Fibroblast of the aortic adventitia (primary cell): ENCODE measurements around the gene RNU2-63P. TPM values are rescaled to one million over a fixed set of nuclear protein-coding genes. Genes with fewer than 3 reads are reported as not detected.
"Not testable (repeated sequence)": the region's sequence is repeated elsewhere in the genome, so short reads cannot be mapped to it uniquely, and the experiment has no call there.

Experiments
- DNase-seq: peaks from one replicate; pipeline ENCODE4 v3.0.0-alpha.2; 2010; ENCODE audit warnings: low read depth
- H3K4me3 ChIP-seq: 2 replicates; pipeline ENCODE4 v1.5.1; 2011; ENCODE audit warnings: low read depth, mild to moderate bottlenecking, control low read depth, low read length, moderate library complexity
- small RNA-seq: library from RNA; depleted of rRNA; stranded (forward); fragments of <200 nt; gene quantifications from one replicate; pipeline ENCODE3, GENCODE V24; 2012
- total RNA-seq: library from RNA; depleted of rRNA; stranded (reverse); fragments of >200 nt; gene quantifications from 2 replicates; pipeline ENCODE4 v1.2.3, GENCODE V29; 2012; ENCODE audit warnings: low replicate concordance
- TF ChIP-seq, protein P1 (sequence below): IDR thresholded peaks from 2 replicates; pipeline ENCODE4 v1.5.1; 2011; ENCODE audit warnings: mild to moderate bottlenecking, low read length, control low read depth, inconsistent platforms; ENCODE audit not compliant: insufficient read depth

RNU2-63P gene
- total RNA-seq, 1 donor: not detected

DNA sequence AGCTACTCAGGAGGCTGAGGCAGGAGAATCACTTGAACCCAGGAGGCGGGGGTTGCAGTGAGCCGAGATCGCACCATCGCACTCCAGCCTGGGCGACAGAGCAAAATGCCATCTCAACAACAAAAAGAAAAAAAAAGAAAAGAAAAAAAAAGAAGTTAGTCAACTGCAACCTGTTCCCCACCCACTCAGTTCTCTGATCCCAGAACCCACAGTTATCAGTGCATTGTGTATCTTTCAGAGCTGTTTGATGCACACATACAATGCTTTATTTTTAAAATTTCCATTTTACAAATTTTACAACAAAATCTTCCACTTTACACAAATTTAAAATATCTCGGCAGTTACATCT lies 14.0 kb downstream of the RNU2-63P start:
- no peak overlapping the region for H3K4me3 ChIP-seq
- DNase-seq: no peak
- TF ChIP-seq, protein P1, sequence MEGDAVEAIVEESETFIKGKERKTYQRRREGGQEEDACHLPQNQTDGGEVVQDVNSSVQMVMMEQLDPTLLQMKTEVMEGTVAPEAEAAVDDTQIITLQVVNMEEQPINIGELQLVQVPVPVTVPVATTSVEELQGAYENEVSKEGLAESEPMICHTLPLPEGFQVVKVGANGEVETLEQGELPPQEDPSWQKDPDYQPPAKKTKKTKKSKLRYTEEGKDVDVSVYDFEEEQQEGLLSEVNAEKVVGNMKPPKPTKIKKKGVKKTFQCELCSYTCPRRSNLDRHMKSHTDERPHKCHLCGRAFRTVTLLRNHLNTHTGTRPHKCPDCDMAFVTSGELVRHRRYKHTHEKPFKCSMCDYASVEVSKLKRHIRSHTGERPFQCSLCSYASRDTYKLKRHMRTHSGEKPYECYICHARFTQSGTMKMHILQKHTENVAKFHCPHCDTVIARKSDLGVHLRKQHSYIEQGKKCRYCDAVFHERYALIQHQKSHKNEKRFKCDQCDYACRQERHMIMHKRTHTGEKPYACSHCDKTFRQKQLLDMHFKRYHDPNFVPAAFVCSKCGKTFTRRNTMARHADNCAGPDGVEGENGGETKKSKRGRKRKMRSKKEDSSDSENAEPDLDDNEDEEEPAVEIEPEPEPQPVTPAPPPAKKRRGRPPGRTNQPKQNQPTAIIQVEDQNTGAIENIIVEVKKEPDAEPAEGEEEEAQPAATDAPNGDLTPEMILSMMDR: no peak

DNA sequence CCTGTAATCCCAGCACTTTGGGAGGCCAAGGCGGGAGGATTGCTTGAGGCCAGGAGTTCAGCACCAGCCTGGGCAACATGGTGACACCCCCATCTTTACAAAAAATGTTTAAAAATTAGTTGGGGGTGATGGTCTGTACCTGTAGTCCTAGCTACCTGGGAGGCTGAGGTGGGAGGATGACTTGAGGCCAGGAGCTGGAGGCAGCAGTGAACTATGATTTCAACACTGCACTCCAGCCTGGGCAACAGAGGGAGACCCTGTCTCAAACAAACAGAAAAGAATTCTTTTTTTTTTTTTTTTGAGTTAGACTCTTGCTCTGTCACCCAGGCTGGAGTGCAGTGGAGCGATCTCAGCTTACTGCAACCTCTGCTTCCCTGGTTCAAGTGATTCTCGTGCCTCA lies 15.9 kb downstream of the RNU2-63P start:
- not testable (repeated sequence) for DNase-seq, H3K4me3 ChIP-seq

DNA sequence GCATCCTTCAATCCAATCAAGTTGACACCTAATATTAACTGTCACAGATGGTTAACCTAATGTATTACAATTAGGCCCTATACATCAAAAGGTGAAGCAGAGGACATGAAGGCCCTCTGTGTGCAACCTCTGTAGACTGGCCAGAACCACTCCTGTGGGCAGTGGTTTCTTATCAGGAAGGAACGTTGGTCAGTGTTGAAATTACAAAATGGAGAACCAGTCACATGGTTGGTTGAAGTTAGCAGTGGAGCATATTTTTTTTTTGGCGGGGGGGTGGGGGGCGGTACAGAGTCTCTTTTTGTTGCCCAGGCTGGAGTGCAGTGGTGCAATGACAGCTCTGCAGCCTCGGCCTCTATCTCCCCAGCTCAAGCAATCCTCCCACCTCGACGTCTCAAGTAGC lies 19.8 kb downstream of the RNU2-63P start:
- TF ChIP-seq, protein P1: no peak
- no peak for DNase-seq
- no peak overlapping the region for H3K4me3 ChIP-seq

DNA sequence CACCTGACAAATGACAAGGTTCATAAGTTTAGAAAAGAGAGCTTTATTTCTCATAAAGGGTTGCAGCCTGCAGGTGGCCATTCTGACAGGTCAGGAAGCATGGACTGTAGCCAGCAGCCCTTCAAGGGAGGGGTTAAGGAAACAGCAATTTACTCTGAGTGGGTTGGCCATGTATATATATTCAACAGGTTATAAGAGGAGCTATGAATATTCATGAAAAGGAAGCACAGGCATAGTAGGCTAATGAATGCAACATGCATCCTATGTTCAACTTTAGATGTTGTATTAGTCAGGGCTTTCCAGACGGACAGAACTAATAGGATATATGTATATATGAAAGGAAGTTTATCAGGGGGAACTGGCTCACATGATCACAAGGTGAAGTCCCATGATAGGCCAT lies 20.6 kb downstream of the RNU2-63P start:
- no peak overlapping the region for H3K4me3 ChIP-seq
- no peak for DNase-seq
- TF ChIP-seq, protein P1: no peak

DNA sequence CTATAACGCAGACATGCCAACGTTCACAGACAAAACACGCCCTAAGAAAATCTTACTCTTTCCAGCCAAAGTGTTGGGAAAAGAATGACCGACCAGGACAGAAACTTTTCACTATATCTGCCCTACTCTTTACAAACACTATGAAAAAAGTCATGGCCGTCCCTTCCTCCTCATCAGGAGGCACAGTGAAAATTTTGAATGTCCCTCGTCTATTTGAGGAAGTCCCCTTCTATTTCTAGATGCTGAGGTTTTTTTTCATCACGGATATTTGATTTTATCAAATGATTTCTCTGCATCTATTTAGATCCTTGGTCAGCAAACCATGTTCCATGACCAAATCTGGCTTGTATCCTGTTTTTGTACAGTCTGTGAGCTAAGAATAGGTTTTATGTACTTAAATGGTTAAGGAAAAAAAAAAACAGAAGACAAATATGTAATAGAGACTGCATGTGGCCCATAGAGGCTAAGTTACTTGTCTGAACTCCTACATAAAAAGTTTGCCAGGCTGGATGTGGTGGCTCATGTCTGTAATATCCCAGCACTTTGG lies 22.0 kb downstream of the RNU2-63P start:
- not testable (repeated sequence) for DNase-seq, H3K4me3 ChIP-seq

DNA sequence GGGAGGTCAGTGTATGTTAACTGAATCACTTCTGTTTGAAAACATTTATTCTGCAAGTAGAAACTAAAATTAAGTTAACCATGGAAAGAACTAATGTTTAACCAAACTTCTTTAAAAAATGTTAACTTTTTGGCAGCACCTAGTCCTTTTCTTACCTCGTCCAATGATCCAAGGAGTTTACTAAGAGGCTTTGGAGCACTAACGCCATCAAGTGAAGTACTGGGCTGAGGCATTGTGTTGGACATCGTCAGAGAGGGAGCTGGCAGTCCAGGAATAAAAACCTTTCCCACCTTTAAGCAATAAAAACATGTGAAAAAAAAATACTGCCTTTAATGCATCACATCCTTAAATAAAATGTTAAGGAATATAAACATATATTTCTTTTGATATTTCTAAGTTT lies 23.8 kb downstream of the RNU2-63P start:
- DNase-seq, H3K4me3 ChIP-seq: not testable (repeated sequence)

DNA sequence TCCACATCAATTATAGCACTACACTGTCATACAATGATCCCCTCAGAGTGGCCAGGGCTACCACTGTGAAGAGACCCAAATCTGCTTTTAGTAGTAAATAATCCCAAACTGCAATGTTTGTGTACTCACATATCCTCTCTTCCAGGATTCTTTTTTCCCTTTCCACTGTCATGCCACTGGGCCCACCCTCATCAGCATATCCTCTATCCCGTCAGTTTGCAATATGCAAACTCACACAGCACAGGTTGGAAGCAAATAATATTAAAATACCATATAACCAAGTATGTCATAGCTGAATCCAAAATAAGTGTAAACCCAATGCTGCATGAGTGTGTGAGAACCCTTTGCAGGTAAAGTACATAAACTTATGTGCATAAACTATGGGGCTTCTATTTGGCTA lies 28.9 kb downstream of the RNU2-63P start:
- H3K4me3 ChIP-seq, DNase-seq: not testable (repeated sequence)

DNA sequence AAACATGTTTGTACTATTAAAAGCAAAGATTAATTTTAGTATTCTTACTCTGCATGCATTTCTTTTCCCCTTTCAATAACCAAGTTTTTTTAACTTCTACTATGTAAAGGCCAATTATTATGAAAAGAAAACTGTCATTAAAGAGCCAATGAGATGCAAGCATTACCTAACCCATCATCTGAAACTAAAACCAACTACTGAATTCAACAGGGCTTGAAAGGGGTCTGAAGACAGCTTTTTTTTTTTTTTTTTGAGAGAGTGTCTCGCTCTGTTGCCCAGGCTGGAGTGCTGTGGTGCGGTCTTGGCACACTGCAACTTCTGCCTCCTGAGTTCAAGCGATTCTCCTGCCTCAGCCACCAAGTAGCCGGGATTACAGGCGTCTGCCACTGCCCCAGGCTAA lies 30.4 kb downstream of the RNU2-63P start:
- H3K4me3 ChIP-seq, DNase-seq: not testable (repeated sequence)

DNA sequence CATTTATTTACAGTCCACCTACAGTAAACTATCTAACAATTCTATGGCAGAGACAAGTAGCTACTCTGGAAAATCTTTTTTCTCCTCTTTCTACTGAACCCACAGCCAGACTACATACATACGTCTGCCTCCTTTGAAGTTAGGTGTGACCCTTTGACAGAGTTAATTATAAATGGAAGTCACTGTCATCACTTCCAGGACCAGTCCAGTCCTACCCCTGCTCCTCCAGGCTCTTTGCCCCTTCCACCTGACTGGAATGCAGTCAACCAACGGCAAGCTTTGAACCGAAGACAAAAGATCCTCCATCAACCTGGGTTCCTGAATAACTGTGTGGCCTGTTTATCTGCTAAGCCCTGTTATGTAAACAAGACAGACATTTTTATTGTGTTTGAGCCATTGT lies 35.2 kb downstream of the RNU2-63P start:
- DNase-seq: not testable (repeated sequence)

DNA sequence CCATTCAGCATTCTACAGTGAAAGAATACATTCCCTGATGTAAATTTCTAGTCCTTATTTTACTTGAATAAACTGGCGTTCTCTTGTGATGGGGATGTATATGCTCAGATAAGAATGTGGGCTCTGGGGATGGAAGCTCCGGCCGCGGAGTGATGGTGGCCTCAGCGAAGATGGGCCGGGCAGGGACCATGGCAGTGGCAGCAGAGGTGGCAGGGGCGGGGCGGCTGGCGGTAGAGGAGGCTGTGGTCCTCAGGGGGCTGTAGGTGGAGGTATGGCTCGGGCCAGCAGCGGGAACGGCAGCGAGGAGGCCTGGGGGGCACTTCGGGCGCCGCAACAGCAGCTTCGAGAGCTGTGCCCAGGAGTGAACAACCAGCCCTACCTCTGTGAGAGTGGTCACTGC lies 44.0 kb downstream of the RNU2-63P start:
- not testable (repeated sequence) for DNase-seq, H3K4me3 ChIP-seq

More for the DNA sequence above, 35.2 kb downstream of the RNU2-63P start:
- not testable (repeated sequence) for H3K4me3 ChIP-seq

Small RNA genes lying within 50 kb of the gene (small RNA-seq; reads per million reads assigned to genes)
- gene RNU2-63P: 64.3 reads per million, percentile 97 among the genes with 10 or more reads in this experiment

Other genes with a start within 250 kb of the RNU2-63P start
- gene RGPD2, start 190.8 kb downstream of the RNU2-63P start, total RNA-seq: 1.4 TPM in 1 of 2 replicates, not detected in the other
- gene KRCC1, start 39.2 kb upstream of the RNU2-63P start, total RNA-seq: 15.1 and 43.2 TPM in 2 replicates
- not detected in 2 replicates for gene SMYD1, start 51.3 kb upstream of the RNU2-63P start, total RNA-seq
- gene FABP1, start 111.5 kb upstream of the RNU2-63P start, total RNA-seq: not detected in 2 replicates
- gene THNSL2, start 153.8 kb upstream of the RNU2-63P start, total RNA-seq: 2.8 and 11.4 TPM in 2 replicates